Myocyte (in vitro differentiated cells): ENCODE results near the gene PRPSAP2. TPM values are rescaled to one million over a fixed set of nuclear protein-coding genes. Genes with fewer than 3 reads are reported as not detected.

Experiments
- DNase-seq: peaks from one replicate; pipeline ENCODE4 v3.0.0-alpha.2; 2012; ENCODE audit warnings: low read depth
- total RNA-seq: library from RNA; depleted of rRNA; stranded (reverse); fragments of >200 nt; gene quantifications from 2 replicates; pipeline ENCODE4 v1.2.3, GENCODE V29; 2014

Gene PRPSAP2
- total RNA-seq, 1 donor from 2014 or later = 30.3 TPM

GRCh38 chr17:18978050-18978449 lies 120.1 kb downstream of the PRPSAP2 start:
- DNase-seq = no peak

GRCh38 chr17:18978655-18979054 lies 120.7 kb downstream of the PRPSAP2 start:
- no peak for DNase-seq

Other genes starting within 250 kb of the PRPSAP2 start
- gene TBC1D28, start 213.7 kb upstream of the PRPSAP2 start, total RNA-seq = not detected in 2 replicates
- 6.0 and 8.5 TPM in 2 replicates for gene FOXO3B, start 175.8 kb upstream of the PRPSAP2 start, total RNA-seq
- gene FBXW10, start 114.1 kb upstream of the PRPSAP2 start, total RNA-seq = 0.13 TPM in 1 of 2 replicates, not detected in the other
- 44.0 and 56.2 TPM in 2 replicates for gene TVP23B, start 76.9 kb upstream of the PRPSAP2 start, total RNA-seq
- gene SLC5A10, start 94.0 kb downstream of the PRPSAP2 start, total RNA-seq = not detected in 2 replicates
- gene FAM83G, start 146.6 kb downstream of the PRPSAP2 start, total RNA-seq = 4.3 and 6.0 TPM in 2 replicates
- gene GRAP, start 188.8 kb downstream of the PRPSAP2 start, total RNA-seq = 0.31 TPM in 1 of 2 replicates, not detected in the other